ENCODE results near the gene PI3. TPM values are rescaled to one million over a fixed set of nuclear protein-coding genes. Genes with fewer than 3 reads are reported as not detected.

PI3 gene
- total RNA-seq, 1 donor from 2014 or later: not detected

DNA sequence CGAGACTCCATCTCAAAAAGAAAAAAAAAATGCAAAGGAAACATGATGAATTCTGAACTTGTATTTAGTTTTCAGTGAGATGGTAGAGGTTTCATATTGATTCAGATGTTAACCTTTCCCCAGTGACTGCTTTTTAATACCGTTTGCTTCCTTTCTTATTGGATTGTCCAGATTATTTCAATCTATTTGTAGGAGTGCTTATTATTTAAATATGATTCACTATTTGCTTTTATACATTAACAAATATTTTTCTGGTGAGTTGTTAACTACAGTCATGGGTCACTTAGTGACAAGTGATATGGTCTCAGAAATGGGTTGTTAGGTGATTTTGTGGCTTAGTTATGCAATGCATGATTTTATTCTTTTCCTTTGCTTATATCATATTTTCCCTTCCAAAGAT, 8.4 kb downstream of the PI3 start:
- no peak overlapping the region for H3K27ac Mint-ChIP-seq (ENCODE audit: unreplicated experiment)
- TF ChIP-seq, protein P1, sequence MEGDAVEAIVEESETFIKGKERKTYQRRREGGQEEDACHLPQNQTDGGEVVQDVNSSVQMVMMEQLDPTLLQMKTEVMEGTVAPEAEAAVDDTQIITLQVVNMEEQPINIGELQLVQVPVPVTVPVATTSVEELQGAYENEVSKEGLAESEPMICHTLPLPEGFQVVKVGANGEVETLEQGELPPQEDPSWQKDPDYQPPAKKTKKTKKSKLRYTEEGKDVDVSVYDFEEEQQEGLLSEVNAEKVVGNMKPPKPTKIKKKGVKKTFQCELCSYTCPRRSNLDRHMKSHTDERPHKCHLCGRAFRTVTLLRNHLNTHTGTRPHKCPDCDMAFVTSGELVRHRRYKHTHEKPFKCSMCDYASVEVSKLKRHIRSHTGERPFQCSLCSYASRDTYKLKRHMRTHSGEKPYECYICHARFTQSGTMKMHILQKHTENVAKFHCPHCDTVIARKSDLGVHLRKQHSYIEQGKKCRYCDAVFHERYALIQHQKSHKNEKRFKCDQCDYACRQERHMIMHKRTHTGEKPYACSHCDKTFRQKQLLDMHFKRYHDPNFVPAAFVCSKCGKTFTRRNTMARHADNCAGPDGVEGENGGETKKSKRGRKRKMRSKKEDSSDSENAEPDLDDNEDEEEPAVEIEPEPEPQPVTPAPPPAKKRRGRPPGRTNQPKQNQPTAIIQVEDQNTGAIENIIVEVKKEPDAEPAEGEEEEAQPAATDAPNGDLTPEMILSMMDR (IDR thresholded peaks at IDR 0.05): no peak
- peaks cover 18% of the 10 kb centered on the region for H3K27me3 Mint-ChIP-seq (ENCODE audit: unreplicated experiment)
- H3K4me3 Mint-ChIP-seq (ENCODE audit: unreplicated experiment): no peak overlapping the region
- DNase-seq (ENCODE audit: extremely low spot score, unreplicated experiment): no peak
- H3K36me3 Mint-ChIP-seq (ENCODE audit: unreplicated experiment): no peaks in the 10 kb centered on the region
- H3K9me3 Mint-ChIP-seq (ENCODE audit: unreplicated experiment): no peaks in the 10 kb centered on the region
- peaks cover 8% of the 10 kb centered on the region for H3K4me1 Mint-ChIP-seq (ENCODE audit: unreplicated experiment)

DNA sequence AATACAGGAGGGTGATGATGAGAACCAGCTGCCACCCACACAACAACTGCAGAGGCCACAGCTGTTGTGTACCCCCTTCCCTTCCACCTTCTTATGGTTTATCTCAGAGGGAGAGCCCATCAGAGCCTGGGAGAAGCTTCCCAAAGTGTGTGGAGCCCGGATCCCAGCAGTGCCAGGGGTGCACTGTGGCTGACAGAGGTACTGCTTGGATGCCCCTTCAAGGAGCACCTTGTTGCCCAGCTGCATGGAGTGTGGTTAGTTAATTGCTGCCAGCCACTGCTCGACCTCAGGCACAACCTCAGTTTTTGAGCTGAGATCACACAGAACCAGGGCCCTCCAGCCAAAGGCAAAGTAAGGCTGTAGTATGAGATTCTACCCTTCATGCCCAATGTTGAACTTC, 13.0 kb downstream of the PI3 start:
- Mint-ChIP-seq H3K4me1 (ENCODE audit: unreplicated experiment) (no peaks in the 10 kb centered on the region), H3K27ac (ENCODE audit: unreplicated experiment) (no peak overlapping the region), H3K4me3 (ENCODE audit: unreplicated experiment) (no peak overlapping the region), H3K27me3 (ENCODE audit: unreplicated experiment) (peaks cover 16% of the 10 kb centered on the region), H3K36me3 (ENCODE audit: unreplicated experiment) (no peaks in the 10 kb centered on the region), H3K9me3 (ENCODE audit: unreplicated experiment) (no peaks in the 10 kb centered on the region)
- TF ChIP-seq, protein P1 (IDR thresholded peaks at IDR 0.05): no peak
- DNase-seq (ENCODE audit: extremely low spot score, unreplicated experiment): no peak

DNA sequence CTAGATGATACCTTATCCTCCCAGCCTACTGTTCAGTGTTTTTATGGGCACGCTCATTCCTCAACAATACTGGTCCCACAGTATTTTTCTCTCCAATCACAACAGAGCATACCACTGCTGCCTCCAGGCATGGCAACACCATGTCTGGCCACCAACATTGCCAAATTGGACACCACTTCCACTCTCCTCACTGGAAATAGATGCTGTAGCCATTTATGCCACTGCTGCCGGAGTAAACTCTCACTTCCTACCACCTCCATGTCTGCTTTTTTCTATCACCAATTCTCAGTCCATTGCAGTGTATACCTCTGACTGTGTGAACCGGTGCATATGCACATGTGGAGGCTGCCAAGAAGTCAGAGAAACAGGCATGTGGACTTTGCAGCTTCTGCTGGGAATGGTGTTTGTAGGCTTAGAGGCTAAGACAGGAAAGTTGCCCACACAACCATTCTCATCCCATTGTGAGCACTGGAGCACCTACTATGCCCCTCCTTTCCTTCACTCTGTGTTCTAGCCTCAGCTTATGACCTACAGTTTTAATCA, 14.4 kb downstream of the PI3 start:
- H3K9me3 Mint-ChIP-seq (ENCODE audit: unreplicated experiment): no peaks in the 10 kb centered on the region

DNA sequence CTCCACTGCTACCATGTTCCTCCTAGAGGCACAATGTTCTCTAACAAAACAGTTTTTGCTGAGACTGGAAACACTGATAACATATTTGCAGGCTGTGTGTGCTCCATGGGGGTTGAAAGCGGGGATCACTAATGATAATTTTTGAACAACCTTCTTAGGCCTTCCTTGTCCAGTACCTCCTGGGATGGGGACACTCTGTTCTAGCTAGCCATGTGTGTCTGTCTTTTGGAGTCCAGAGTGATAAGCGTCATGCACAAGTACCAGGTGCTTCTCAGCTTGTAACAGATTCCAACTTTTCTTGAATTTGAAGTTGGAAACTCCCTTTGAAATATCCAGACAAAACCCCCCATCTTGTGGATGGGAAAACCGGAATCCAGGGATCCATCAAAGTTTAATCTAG, 15.2 kb downstream of the PI3 start:
- H3K27me3 Mint-ChIP-seq (ENCODE audit: unreplicated experiment): peaks cover 15% of the 10 kb centered on the region
- H3K9me3 Mint-ChIP-seq (ENCODE audit: unreplicated experiment): no peaks in the 10 kb centered on the region
- no peaks in the 10 kb centered on the region for H3K36me3 Mint-ChIP-seq (ENCODE audit: unreplicated experiment)
- no peak overlapping the region for H3K4me3 Mint-ChIP-seq (ENCODE audit: unreplicated experiment)
- no peak for DNase-seq (ENCODE audit: extremely low spot score, unreplicated experiment)
- TF ChIP-seq, protein P1 (IDR thresholded peaks at IDR 0.05): no peak
- H3K4me1 Mint-ChIP-seq (ENCODE audit: unreplicated experiment): no peaks in the 10 kb centered on the region
- no peak overlapping the region for H3K27ac Mint-ChIP-seq (ENCODE audit: unreplicated experiment)

More for the DNA sequence above, 14.4 kb downstream of the PI3 start:
- no peaks in the 10 kb centered on the region for H3K36me3 Mint-ChIP-seq (ENCODE audit: unreplicated experiment)
- TF ChIP-seq, protein P1 (IDR thresholded peaks at IDR 0.05): no peak
- no peaks in the 10 kb centered on the region for H3K4me1 Mint-ChIP-seq (ENCODE audit: unreplicated experiment)
- no peak overlapping the region for H3K4me3 Mint-ChIP-seq (ENCODE audit: unreplicated experiment)
- peaks cover 16% of the 10 kb centered on the region for H3K27me3 Mint-ChIP-seq (ENCODE audit: unreplicated experiment)
- H3K27ac Mint-ChIP-seq (ENCODE audit: unreplicated experiment): no peak overlapping the region
- no peak for DNase-seq (ENCODE audit: extremely low spot score, unreplicated experiment)

DNA sequence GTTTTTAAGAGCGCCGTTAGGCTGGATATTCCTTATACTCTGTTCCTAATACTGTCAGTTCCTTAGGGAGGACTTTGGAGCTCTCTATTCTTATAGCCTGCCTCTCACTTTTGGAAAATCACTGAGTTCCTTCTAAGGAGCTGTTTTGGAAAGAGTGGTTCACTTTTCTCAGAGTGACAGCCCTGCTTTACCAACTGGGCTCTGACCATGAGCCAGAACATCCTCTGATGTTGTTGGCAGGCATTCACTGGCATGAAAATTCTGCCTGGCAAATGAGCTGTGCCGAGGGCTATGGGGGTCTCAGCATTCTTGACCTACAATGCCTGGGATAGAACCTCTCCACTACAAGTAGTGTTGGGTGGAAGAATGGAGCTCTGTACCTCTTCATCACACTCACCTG, 17.2 kb downstream of the PI3 start:
- H3K27ac Mint-ChIP-seq (ENCODE audit: unreplicated experiment): no peak overlapping the region
- no peaks in the 10 kb centered on the region for H3K36me3 Mint-ChIP-seq (ENCODE audit: unreplicated experiment)
- H3K27me3 Mint-ChIP-seq (ENCODE audit: unreplicated experiment): peaks cover 12% of the 10 kb centered on the region
- H3K4me1 Mint-ChIP-seq (ENCODE audit: unreplicated experiment): no peaks in the 10 kb centered on the region
- TF ChIP-seq, protein P1 (IDR thresholded peaks at IDR 0.05): no peak
- H3K9me3 Mint-ChIP-seq (ENCODE audit: unreplicated experiment): no peaks in the 10 kb centered on the region
- no peak for DNase-seq (ENCODE audit: extremely low spot score, unreplicated experiment)
- no peak overlapping the region for H3K4me3 Mint-ChIP-seq (ENCODE audit: unreplicated experiment)
